ENCODE data around the gene ME3. TPM values are rescaled to one million over a fixed set of nuclear protein-coding genes. Genes with fewer than 3 reads are reported as not detected.

The ME3 gene
- total RNA-seq (2022; extraction: Qiagen RNA extraction; ENCODE audit: low read depth) = 15.8 to 19.2 TPM (median 18.5 TPM) in 5 replicates

DNA sequence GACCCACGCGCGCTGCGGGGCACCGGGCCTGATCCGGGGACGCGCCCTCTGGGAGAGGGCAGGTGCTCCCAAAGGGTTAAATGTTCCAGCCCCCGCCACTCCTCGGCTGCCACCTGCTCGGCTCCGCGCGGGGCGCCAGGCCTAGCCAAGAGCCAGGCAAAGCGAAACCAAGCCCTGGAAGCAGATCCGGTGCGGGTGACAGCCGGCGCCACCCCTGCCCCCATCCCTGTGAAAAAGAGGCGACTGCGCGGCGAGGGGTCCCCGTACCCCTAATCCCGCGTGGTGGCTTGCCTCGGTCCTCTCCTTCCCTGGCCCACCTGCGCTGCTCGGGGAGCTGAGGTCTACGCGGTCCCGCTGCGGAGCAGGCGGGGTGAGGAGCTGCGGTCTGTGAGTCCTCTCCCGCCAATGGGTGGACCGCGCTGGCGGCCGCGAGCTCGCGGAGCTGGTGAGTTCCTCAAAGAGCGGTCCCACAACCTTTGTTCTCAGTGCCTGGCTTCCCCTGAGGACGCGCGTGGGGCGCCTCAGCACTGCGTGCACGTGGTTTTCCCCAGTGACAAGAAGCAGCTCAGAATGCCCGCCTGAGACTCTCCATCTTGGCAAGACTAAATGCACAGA lies at the start of gene ME3:
Gene ME3, minus strand, starts transcription at position 610 of the 615 bp plus-strand sequence.

Other genes with a start within 250 kb of the ME3 start
- 450 to 608 TPM (median 543 TPM) in 5 replicates for gene PRSS23, start 127.9 kb upstream of the ME3 start, total RNA-seq (2022; extraction: Qiagen RNA extraction; ENCODE audit: low read depth)